ENCODE data around the gene FRMD3. TPM values are rescaled to one million over a fixed set of nuclear protein-coding genes. Genes with fewer than 3 reads are reported as not detected.

Gene FRMD3
- total and polyA plus RNA-seq, 3 experiments from 2014 or later: 0.35 to 0.68 (median 0.62) TPM

GRCh38 chr9:83536332-83536731 lies 1.9 kb downstream of the FRMD3 start:
- H3K4me3 ChIP-seq (ENCODE audit: low read length): no peak overlapping the region
- H3K27ac Mint-ChIP-seq: no peak overlapping the region
- peaks cover 9% of the 10 kb centered on the region for H3K27me3 ChIP-seq (ENCODE audit: insufficient read depth, low read length, poor library complexity, severe bottlenecking)
- peaks cover 0 to 18% (median 3%) of the 10 kb centered on the region in 3 donors for H3K36me3 Mint-ChIP-seq
- peaks cover 8 to 28% of the 10 kb centered on the region in 2 donors for H3K27me3 Mint-ChIP-seq
- ChIA-PET CTCF (no interaction called here), POLR2A (no interaction called here)
- H3K4me1 ChIP-seq (ENCODE audit: insufficient read depth, low read length): no peaks in the 10 kb centered on the region
- H3K9me3 ChIP-seq (ENCODE audit: low read length): no peaks in the 10 kb centered on the region
- H3K36me3 ChIP-seq (ENCODE audit: insufficient read depth, low read length): no peaks in the 10 kb centered on the region
- H3K27ac ChIP-seq (ENCODE audit: low read depth, low read length): no peak overlapping the region
- H3K4me1 Mint-ChIP-seq: peaks cover 0 to 6% (median 4%) of the 10 kb centered on the region in 3 donors
- H3K9me3 Mint-ChIP-seq: no peaks in the 10 kb centered on the region
- DNase-seq: no peak
- no peak overlapping the region for H3K4me3 Mint-ChIP-seq

- Mint-ChIP-seq H3K4me3 (no peak overlapping the region), H3K9me3 (no peaks in the 10 kb centered on the region), H3K27ac (no peak overlapping the region), H3K27me3 (peaks cover 8 to 25% of the 10 kb centered on the region in 2 donors), H3K36me3 (peaks cover 0 to 15% (median under 1%) of the 10 kb centered on the region in 3 donors), H3K4me1 (peaks cover 0 to 6% (median 4%) of the 10 kb centered on the region in 3 donors)
- Histone ChIP-seq H3K4me3 (ENCODE audit: low read length) (no peak overlapping the region), H3K9me3 (ENCODE audit: low read length) (no peaks in the 10 kb centered on the region), H3K27ac (ENCODE audit: low read depth, low read length) (no peak overlapping the region), H3K27me3 (ENCODE audit: insufficient read depth, low read length, poor library complexity, severe bottlenecking) (peaks cover 9% of the 10 kb centered on the region), H3K36me3 (ENCODE audit: insufficient read depth, low read length) (no peaks in the 10 kb centered on the region), H3K4me1 (ENCODE audit: insufficient read depth, low read length) (no peaks in the 10 kb centered on the region)
- DNase-seq: no peak
- CTCF ChIA-PET: interaction anchor here (1.2 kb wide), 1 partner anchor 13 kb away, joined by 3 read pairs; no protein-coding TSS in a partner anchor
- POLR2A ChIA-PET: no interaction called here
Measured at GRCh38 chr9:83535736-83536135, 2.5 kb downstream of the FRMD3 start.

GRCh38 chr9:83533296-83533695 lies 4.9 kb downstream of the FRMD3 start:
- CTCF ChIA-PET: no interaction called here

GRCh38 chr9:83526901-83527300 lies 11.3 kb downstream of the FRMD3 start:
- Histone ChIP-seq H3K9me3 (ENCODE audit: low read length) (no peaks in the 10 kb centered on the region), H3K36me3 (ENCODE audit: insufficient read depth, low read length) (no peaks in the 10 kb centered on the region), H3K4me1 (ENCODE audit: insufficient read depth, low read length) (no peaks in the 10 kb centered on the region), H3K27me3 (ENCODE audit: insufficient read depth, low read length, poor library complexity, severe bottlenecking) (no peaks in the 10 kb centered on the region), H3K27ac (ENCODE audit: low read depth, low read length) (no peak overlapping the region), H3K4me3 (ENCODE audit: low read length) (no peak overlapping the region)
- Mint-ChIP-seq H3K27ac (no peak overlapping the region), H3K4me3 (no peak overlapping the region), H3K4me1 (no peaks in the 10 kb centered on the region), H3K36me3 (peaks cover 0 to 3% (median 0%) of the 10 kb centered on the region in 3 donors), H3K27me3 (peaks cover 0 to 5% of the 10 kb centered on the region in 2 donors), H3K9me3 (peaks cover 0 to 3% (median 0%) of the 10 kb centered on the region in 5 donors)
- CTCF ChIA-PET: no interaction called here
- POLR2A ChIA-PET: no interaction called here
- DNase-seq: no peak

More at GRCh38 chr9:83533296-83533695, 4.9 kb downstream of the FRMD3 start:
- Mint-ChIP-seq H3K4me3 (no peak overlapping the region), H3K9me3 (peaks cover 0 to 3% (median 0%) of the 10 kb centered on the region in 5 donors), H3K27me3 (peaks cover 6 to 8% of the 10 kb centered on the region in 2 donors), H3K4me1 (no peaks in the 10 kb centered on the region), H3K27ac (no peak overlapping the region), H3K36me3 (peaks cover 0 to under 1% (median 0%) of the 10 kb centered on the region in 3 donors)
- no peak overlapping the region for H3K27ac ChIP-seq (ENCODE audit: low read depth, low read length)
- no peak overlapping the region for H3K4me3 ChIP-seq (ENCODE audit: low read length)
- no peaks in the 10 kb centered on the region for H3K9me3 ChIP-seq (ENCODE audit: low read length)
- POLR2A ChIA-PET: no interaction called here
- H3K27me3 ChIP-seq (ENCODE audit: insufficient read depth, low read length, poor library complexity, severe bottlenecking): no peaks in the 10 kb centered on the region
- H3K4me1 ChIP-seq (ENCODE audit: insufficient read depth, low read length): no peaks in the 10 kb centered on the region
- H3K36me3 ChIP-seq (ENCODE audit: insufficient read depth, low read length): no peaks in the 10 kb centered on the region
- no peak for DNase-seq

- peaks cover 0 to 3% (median 0%) of the 10 kb centered on the region in 5 donors for H3K9me3 Mint-ChIP-seq
- Histone ChIP-seq H3K36me3 (ENCODE audit: insufficient read depth, low read length) (no peaks in the 10 kb centered on the region), H3K4me1 (ENCODE audit: insufficient read depth, low read length) (no peaks in the 10 kb centered on the region), H3K27ac (ENCODE audit: low read depth, low read length) (no peak overlapping the region), H3K9me3 (ENCODE audit: low read length) (no peaks in the 10 kb centered on the region), H3K4me3 (ENCODE audit: low read length) (no peak overlapping the region), H3K27me3 (ENCODE audit: insufficient read depth, low read length, poor library complexity, severe bottlenecking) (no peaks in the 10 kb centered on the region)
- POLR2A ChIA-PET: no interaction called here
- H3K4me3 Mint-ChIP-seq: no peak overlapping the region
- no peak for DNase-seq
- H3K27ac Mint-ChIP-seq: no peak overlapping the region
- CTCF ChIA-PET: no interaction called here
- H3K4me1 Mint-ChIP-seq: no peaks in the 10 kb centered on the region
- H3K27me3 Mint-ChIP-seq: peaks cover 0 to 5% of the 10 kb centered on the region in 2 donors
- H3K36me3 Mint-ChIP-seq: peaks cover 0 to 8% (median 0%) of the 10 kb centered on the region in 3 donors
Measured at GRCh38 chr9:83526211-83526610, 12.0 kb downstream of the FRMD3 start.

- peaks cover 0 to 3% (median 2%) of the 10 kb centered on the region in 5 donors for H3K9me3 Mint-ChIP-seq
- Histone ChIP-seq H3K27me3 (ENCODE audit: insufficient read depth, low read length, poor library complexity, severe bottlenecking) (no peaks in the 10 kb centered on the region), H3K4me1 (ENCODE audit: insufficient read depth, low read length) (no peaks in the 10 kb centered on the region), H3K36me3 (ENCODE audit: insufficient read depth, low read length) (no peaks in the 10 kb centered on the region), H3K4me3 (ENCODE audit: low read length) (no peak overlapping the region), H3K9me3 (ENCODE audit: low read length) (no peaks in the 10 kb centered on the region), H3K27ac (ENCODE audit: low read depth, low read length) (no peak overlapping the region)
- ChIA-PET POLR2A (no interaction called here), CTCF (no interaction called here)
- no peak overlapping the region for H3K27ac Mint-ChIP-seq
- H3K4me3 Mint-ChIP-seq: no peak overlapping the region
- H3K36me3 Mint-ChIP-seq: peaks cover 0 to 12% (median 0%) of the 10 kb centered on the region in 3 donors
- peaks cover 0 to 5% of the 10 kb centered on the region in 2 donors for H3K27me3 Mint-ChIP-seq
- H3K4me1 Mint-ChIP-seq: no peaks in the 10 kb centered on the region
- no peak for DNase-seq
Measured at GRCh38 chr9:83523684-83524083, 14.5 kb downstream of the FRMD3 start.

GRCh38 chr9:83521411-83521810 lies 16.8 kb downstream of the FRMD3 start:
- Mint-ChIP-seq H3K27me3 (peaks cover 0 to 7% of the 10 kb centered on the region in 2 donors), H3K4me1 (no peaks in the 10 kb centered on the region), H3K27ac (no peak overlapping the region), H3K9me3 (peaks cover 0 to 9% (median 5%) of the 10 kb centered on the region in 5 donors), H3K4me3 (no peak overlapping the region), H3K36me3 (peaks cover 0 to 9% (median 0%) of the 10 kb centered on the region in 3 donors)
- no peaks in the 10 kb centered on the region for H3K9me3 ChIP-seq (ENCODE audit: low read length)
- H3K36me3 ChIP-seq (ENCODE audit: insufficient read depth, low read length): no peaks in the 10 kb centered on the region
- H3K27ac ChIP-seq (ENCODE audit: low read depth, low read length): no peak overlapping the region
- H3K4me1 ChIP-seq (ENCODE audit: insufficient read depth, low read length): no peaks in the 10 kb centered on the region
- no peak overlapping the region for H3K4me3 ChIP-seq (ENCODE audit: low read length)
- ChIA-PET POLR2A (no interaction called here), CTCF (no interaction called here)
- no peak for DNase-seq
- no peaks in the 10 kb centered on the region for H3K27me3 ChIP-seq (ENCODE audit: insufficient read depth, low read length, poor library complexity, severe bottlenecking)

- Mint-ChIP-seq H3K27ac (no peak overlapping the region), H3K9me3 (peaks cover 0 to 9% (median 5%) of the 10 kb centered on the region in 5 donors), H3K36me3 (peaks cover 0 to 9% (median 0%) of the 10 kb centered on the region in 3 donors), H3K27me3 (peaks cover 0 to 6% of the 10 kb centered on the region in 2 donors), H3K4me3 (no peak overlapping the region), H3K4me1 (no peaks in the 10 kb centered on the region)
- DNase-seq: no peak
- Histone ChIP-seq H3K27ac (ENCODE audit: low read depth, low read length) (no peak overlapping the region), H3K36me3 (ENCODE audit: insufficient read depth, low read length) (no peaks in the 10 kb centered on the region), H3K4me3 (ENCODE audit: low read length) (no peak overlapping the region), H3K4me1 (ENCODE audit: insufficient read depth, low read length) (no peaks in the 10 kb centered on the region), H3K9me3 (ENCODE audit: low read length) (no peaks in the 10 kb centered on the region), H3K27me3 (ENCODE audit: insufficient read depth, low read length, poor library complexity, severe bottlenecking) (no peaks in the 10 kb centered on the region)
- CTCF ChIA-PET: no interaction called here
- POLR2A ChIA-PET: no interaction called here
Measured at GRCh38 chr9:83521011-83521410, 17.2 kb downstream of the FRMD3 start.

Data from CD8-positive, alpha-beta memory T cell (primary cell).